Caco-2 (cell line): Measurements from ENCODE around the gene HK3. TPM values are rescaled to one million over a fixed set of nuclear protein-coding genes. Genes with fewer than 3 reads are reported as not detected.

Experiments used
- Bru-seq: library from RNA; stranded (reverse); fragments of 400-500 nt; gene quantifications from one replicate; lab custom pipeline; 2021; lab: Mats Ljungman, UMichigan
- BruChase-seq, 2 experiments: library from RNA; stranded (reverse); fragments of 400-500 nt; gene quantifications; one replicate each; lab custom pipeline; 2021; lab: Mats Ljungman, UMichigan
- BruUV-seq: library from RNA; stranded (reverse); fragments of 400-500 nt; replicated peaks from 2 replicates; lab custom pipeline; 2021; lab: Mats Ljungman, UMichigan
- CTCF ChIA-PET: fragments of 300-600 bp; sonication (Branson Sonifier 250); formaldehyde crosslinking; loops from one replicate; lab custom pipeline; 2022; ENCODE audit warnings: antibody characterized with exemption; lab: Charles Lee
- POLR2A ChIA-PET: fragments of 300-600 bp; sonication (Branson Sonifier 250); formaldehyde crosslinking; loops from one replicate; lab custom pipeline; 2022; ENCODE audit warnings: antibody characterized with exemption; lab: Charles Lee
- DNase-seq, 2 experiments: peaks; one replicate each; pipeline versions ENCODE4 v3.0.0 to v3.0.0-alpha.2; 2020 to 2022
- H3K27me3 ChIP-seq: replicated peaks from 2 replicates; pipeline ENCODE4 v1.6.0; 2011; ENCODE audit warnings: low read length; ENCODE audit not compliant: control insufficient read depth, insufficient read depth
- H3K36me3 ChIP-seq: 2 replicates; pipeline ENCODE4 v1.5.1; 2011; ENCODE audit warnings: low read length; ENCODE audit not compliant: control insufficient read depth, insufficient read depth
- H3K4me1 ChIP-seq: fragments of 250-450 bp; sonication (Bioruptor Pico); 2 replicates; pipeline ENCODE4 v1.5.1; 2020; ENCODE audit warnings: mild to moderate bottlenecking
- H3K4me3 ChIP-seq: 2 replicates; pipeline ENCODE4 v1.5.1; 2011; ENCODE audit warnings: low read depth, mild to moderate bottlenecking, control low read depth, low read length
- H3K9me3 ChIP-seq: fragments of 250-450 bp; sonication (Bioruptor Pico); 2 replicates; pipeline ENCODE4 v1.5.1; 2020; ENCODE audit warnings: mild to moderate bottlenecking, moderate library complexity
- H3K27ac Mint-ChIP-seq: one replicate; pipeline ENCODE4 v1.8.0; 2022; ENCODE audit warnings: mixed read lengths; ENCODE audit not compliant: unreplicated experiment
- H3K27me3 Mint-ChIP-seq: one replicate; pipeline ENCODE4 v1.8.0; 2022; ENCODE audit warnings: mixed read lengths; ENCODE audit not compliant: insufficient read depth, unreplicated experiment
- H3K36me3 Mint-ChIP-seq: one replicate; pipeline ENCODE4 v1.8.0; 2022; ENCODE audit warnings: mild to moderate bottlenecking, mixed read lengths; ENCODE audit not compliant: insufficient read depth, unreplicated experiment
- H3K4me1 Mint-ChIP-seq: one replicate; pipeline ENCODE4 v1.8.0; 2022; ENCODE audit warnings: low read depth, mixed read lengths; ENCODE audit not compliant: unreplicated experiment
- H3K4me3 Mint-ChIP-seq: one replicate; pipeline ENCODE4 v1.8.0; 2022; ENCODE audit warnings: mild to moderate bottlenecking, moderate library complexity, mixed read lengths; ENCODE audit not compliant: unreplicated experiment
- H3K9me3 Mint-ChIP-seq: one replicate; pipeline ENCODE4 v1.8.0; 2022; ENCODE audit warnings: mixed read lengths; ENCODE audit not compliant: unreplicated experiment
- intact Hi-C: fragments of 100-400 bp; cut with micrococcal nuclease; formaldehyde crosslinking; loops from one replicate; pipeline ENCODE4 v1.10.0; 2022; ENCODE audit not compliant: unreplicated experiment
- long read RNA-seq: library from polyadenylated mRNA; stranded (forward); transcript quantifications from one replicate; pipeline ENCODE4 v2.0.0, GENCODE V29; 2022
- total RNA-seq: library from RNA; stranded (reverse); gene quantifications from 2 replicates; pipeline ENCODE4 v1.2.3, GENCODE V29; 2022
- TF ChIP-seq, protein P1 (sequence below), 2 experiments: fragments of 200-600 bp in 1 of 2; IDR thresholded peaks; 1 replicate in 1 of 2; 2 replicates in 1 of 2; pipeline versions ENCODE4 v1.5.1 to v1.8.0; 2011 to 2022; ENCODE audit warnings: antibody characterized with exemption in 1 of 2, control low read depth in 1 of 2, inconsistent platforms in 1 of 2, low read depth in 1 of 2, low read length in 1 of 2, mild to moderate bottlenecking in 1 of 2, moderate library complexity in 1 of 2; ENCODE audit not compliant: insufficient read depth in 1 of 2, severe bottlenecking in 1 of 2, unreplicated experiment in 1 of 2

HK3 gene, protein sequence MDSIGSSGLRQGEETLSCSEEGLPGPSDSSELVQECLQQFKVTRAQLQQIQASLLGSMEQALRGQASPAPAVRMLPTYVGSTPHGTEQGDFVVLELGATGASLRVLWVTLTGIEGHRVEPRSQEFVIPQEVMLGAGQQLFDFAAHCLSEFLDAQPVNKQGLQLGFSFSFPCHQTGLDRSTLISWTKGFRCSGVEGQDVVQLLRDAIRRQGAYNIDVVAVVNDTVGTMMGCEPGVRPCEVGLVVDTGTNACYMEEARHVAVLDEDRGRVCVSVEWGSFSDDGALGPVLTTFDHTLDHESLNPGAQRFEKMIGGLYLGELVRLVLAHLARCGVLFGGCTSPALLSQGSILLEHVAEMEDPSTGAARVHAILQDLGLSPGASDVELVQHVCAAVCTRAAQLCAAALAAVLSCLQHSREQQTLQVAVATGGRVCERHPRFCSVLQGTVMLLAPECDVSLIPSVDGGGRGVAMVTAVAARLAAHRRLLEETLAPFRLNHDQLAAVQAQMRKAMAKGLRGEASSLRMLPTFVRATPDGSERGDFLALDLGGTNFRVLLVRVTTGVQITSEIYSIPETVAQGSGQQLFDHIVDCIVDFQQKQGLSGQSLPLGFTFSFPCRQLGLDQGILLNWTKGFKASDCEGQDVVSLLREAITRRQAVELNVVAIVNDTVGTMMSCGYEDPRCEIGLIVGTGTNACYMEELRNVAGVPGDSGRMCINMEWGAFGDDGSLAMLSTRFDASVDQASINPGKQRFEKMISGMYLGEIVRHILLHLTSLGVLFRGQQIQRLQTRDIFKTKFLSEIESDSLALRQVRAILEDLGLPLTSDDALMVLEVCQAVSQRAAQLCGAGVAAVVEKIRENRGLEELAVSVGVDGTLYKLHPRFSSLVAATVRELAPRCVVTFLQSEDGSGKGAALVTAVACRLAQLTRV
- total RNA-seq (0.29 and 0.97 TPM in 2 replicates), Bru-seq, nascent RNA (percentile 31 among the genes with signal in this experiment), BruChase-seq, experiment 1, labeled RNA remaining after a 2-hour chase (percentile 29 among the genes with signal in this experiment), BruChase-seq, experiment 2, labeled RNA remaining after a 6-hour chase (percentile 29 among the genes with signal in this experiment)
- long read RNA-seq, result 0 reads

- no peak within 1 kb of the TSS for H3K4me3 Mint-ChIP-seq
These were observed at the start of gene HK3 for GRCh38 chr5:176899296-176899891. HK3 (minus strand) TSS chr5:176899346; CDS start chr5:176896159, 3,187 bp downstream.

DNA sequence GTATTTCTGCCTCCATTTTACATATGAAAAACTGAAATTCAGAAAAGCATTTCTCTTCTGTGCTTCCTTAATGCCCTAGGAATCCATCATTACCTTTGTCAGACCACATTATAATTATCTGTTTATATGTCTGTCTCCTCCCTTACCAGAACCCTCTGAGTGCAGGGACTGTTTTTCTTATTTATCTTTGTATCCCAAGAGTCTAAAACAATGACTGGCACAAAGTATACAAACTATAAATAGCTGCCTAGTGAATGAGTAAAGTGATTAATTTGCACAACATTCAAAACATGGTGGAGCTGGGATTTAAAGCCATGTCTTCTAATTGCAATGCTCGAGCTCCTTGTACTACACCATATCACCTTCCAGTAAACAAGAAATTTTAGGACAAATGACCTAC lies 49.3 kb upstream of the HK3 start:
- H3K27me3 Mint-ChIP-seq, result no peaks in the 10 kb centered on the region
- no TSS peak for BruUV-seq
- POLR2A ChIA-PET, result no interaction called here
- Histone ChIP-seq H3K36me3 (no peaks in the 10 kb centered on the region; the same call in 1 of the 2 replicates), H3K4me3 (no peak overlapping the region), H3K4me1 (no peaks in the 10 kb centered on the region), H3K9me3 (no peaks in the 10 kb centered on the region), H3K27me3 (no peaks in the 10 kb centered on the region)
- H3K27ac Mint-ChIP-seq, result no peak overlapping the region
- H3K9me3 Mint-ChIP-seq, result no peaks in the 10 kb centered on the region
- peaks cover 7% of the 10 kb centered on the region for H3K4me1 Mint-ChIP-seq
- no peak overlapping the region for H3K4me3 Mint-ChIP-seq
- peaks cover 81% of the 10 kb centered on the region for H3K36me3 Mint-ChIP-seq
- intact Hi-C loops, result no loop called here
- TF ChIP-seq, protein P1, sequence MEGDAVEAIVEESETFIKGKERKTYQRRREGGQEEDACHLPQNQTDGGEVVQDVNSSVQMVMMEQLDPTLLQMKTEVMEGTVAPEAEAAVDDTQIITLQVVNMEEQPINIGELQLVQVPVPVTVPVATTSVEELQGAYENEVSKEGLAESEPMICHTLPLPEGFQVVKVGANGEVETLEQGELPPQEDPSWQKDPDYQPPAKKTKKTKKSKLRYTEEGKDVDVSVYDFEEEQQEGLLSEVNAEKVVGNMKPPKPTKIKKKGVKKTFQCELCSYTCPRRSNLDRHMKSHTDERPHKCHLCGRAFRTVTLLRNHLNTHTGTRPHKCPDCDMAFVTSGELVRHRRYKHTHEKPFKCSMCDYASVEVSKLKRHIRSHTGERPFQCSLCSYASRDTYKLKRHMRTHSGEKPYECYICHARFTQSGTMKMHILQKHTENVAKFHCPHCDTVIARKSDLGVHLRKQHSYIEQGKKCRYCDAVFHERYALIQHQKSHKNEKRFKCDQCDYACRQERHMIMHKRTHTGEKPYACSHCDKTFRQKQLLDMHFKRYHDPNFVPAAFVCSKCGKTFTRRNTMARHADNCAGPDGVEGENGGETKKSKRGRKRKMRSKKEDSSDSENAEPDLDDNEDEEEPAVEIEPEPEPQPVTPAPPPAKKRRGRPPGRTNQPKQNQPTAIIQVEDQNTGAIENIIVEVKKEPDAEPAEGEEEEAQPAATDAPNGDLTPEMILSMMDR (IDR thresholded peaks at IDR 0.05; ENCODE audit: insufficient read depth in 1 of 2, low read depth in 1 of 2, low read length in 1 of 2, severe bottlenecking in 1 of 2, unreplicated experiment in 1 of 2), result no peak
- CTCF ChIA-PET, result interaction anchor here (0.6 kb wide), 1 partner anchor 132 kb away, joined by 7 read pairs; no protein-coding TSS in a partner anchor
- no peak for DNase-seq

More at GRCh38 chr5:176899296-176899891, at the start of gene HK3:
- H3K36me3 ChIP-seq, result peaks cover 7% of the 10 kb centered on the region
- Mint-ChIP-seq H3K27me3 (no peaks in the 10 kb centered on the region), H3K36me3 (peaks cover 39% of the 10 kb centered on the region), H3K27ac (no peak within 1 kb of the TSS), H3K4me1 (no peaks in the 10 kb centered on the region), H3K9me3 (no peaks in the 10 kb centered on the region)
- H3K27me3 ChIP-seq, result no peaks in the 10 kb centered on the region
- intact Hi-C loops, result no loop called here
- ChIA-PET POLR2A (no interaction called here), CTCF (interaction anchor here (0.6 to 0.9 kb wide), 2 partner anchors 188 to 238 kb away, joined by 3 read pairs; no protein-coding TSS in a partner anchor)
- DNase-seq, result no peak
- TF ChIP-seq, protein P1 (IDR thresholded peaks at IDR 0.05; ENCODE audit: insufficient read depth in 1 of 2, low read depth in 1 of 2, low read length in 1 of 2, severe bottlenecking in 1 of 2, unreplicated experiment in 1 of 2), result no peak
- no peaks in the 10 kb centered on the region for H3K9me3 ChIP-seq
- H3K4me1 ChIP-seq, result no peaks in the 10 kb centered on the region
- BruUV-seq, result no TSS peak
- no peak within 1 kb of the TSS for H3K4me3 ChIP-seq
